Suprapubic skin (tissue), 4 donors: ENCODE measurements around the gene MBP. TPM values are rescaled to one million over a fixed set of nuclear protein-coding genes. Genes with fewer than 3 reads are reported as not detected.
A peak's percentile ranks its signal among the peaks of the same experiment; 100 is the strongest.

Experiments
- DNase-seq, 2 donors: peaks; one replicate each; pipeline ENCODE4 v3.0.0-alpha.2; 2019; ENCODE audit warnings: low spot score in 2 of 2
- H3K27ac ChIP-seq: fragments of 200-600 bp; sonication (generic); one replicate; pipeline ENCODE4 v1.5.1; 2019
- H3K27me3 ChIP-seq: fragments of 200-600 bp; sonication (generic); one replicate; pipeline ENCODE4 v1.5.1; 2019
- H3K36me3 ChIP-seq: fragments of 200-600 bp; sonication (generic); one replicate; pipeline ENCODE4 v1.5.1; 2019
- H3K4me1 ChIP-seq: fragments of 200-600 bp; sonication (generic); one replicate; pipeline ENCODE4 v1.5.1; 2019
- H3K4me3 ChIP-seq: fragments of 200-600 bp; sonication (generic); one replicate; pipeline ENCODE4 v1.5.1; 2019; ENCODE audit warnings: mild to moderate bottlenecking
- H3K9me3 ChIP-seq: fragments of 200-600 bp; sonication (generic); one replicate; pipeline ENCODE4 v1.5.1; 2019
- CTCF ChIP-seq, 2 donors: fragments of 200-600 bp in 1 of 2; fragments of 450-650 bp in 1 of 2; sonication (generic) in 1 of 2; IDR thresholded peaks; one replicate each; pipeline ENCODE4 v1.5.1; 2016 to 2019; ENCODE audit warnings: antibody characterized with exemption in 2 of 2, mild to moderate bottlenecking in 1 of 2, moderate library complexity in 1 of 2
- EP300 ChIP-seq: sonication (generic); formaldehyde crosslinking; IDR thresholded peaks from one replicate; pipeline ENCODE4 v1.6.1; 2017; ENCODE audit warnings: antibody characterized with exemption
- POLR2A ChIP-seq, 2 donors: fragments of 450-650 bp; IDR thresholded peaks; one replicate each; pipeline ENCODE4 v1.6.1; 2017; ENCODE audit warnings: antibody characterized with exemption in 2 of 2, mild to moderate bottlenecking in 2 of 2, moderate library complexity in 2 of 2
- POLR2AphosphoS5 ChIP-seq, 3 donors: sonication (generic); formaldehyde crosslinking; IDR thresholded peaks; one replicate each; pipeline ENCODE4 v1.6.1; 2017; ENCODE audit warnings: antibody characterized with exemption in 3 of 3
- WGBS: methylation state at CpG from one replicate; pipeline ENCODE4 v1.1.5; 2018; 5-methylcytosine and 5-hydroxymethylcytosine counted together
- total RNA-seq, 4 donors: library from RNA; depleted of rRNA; stranded (reverse); fragments of >200 nt; gene quantifications; one replicate each; pipeline ENCODE4 v1.1.0, GENCODE V29; 2016

MBP gene
- total RNA-seq, 4 donors from 2014 or later, result 37.0 to 100 (median 69.3) TPM

GRCh38 chr18:77013811-77014521 lies 118.6 kb downstream of the MBP start:
- Histone ChIP-seq H3K4me1 (peaks cover 24% of the 10 kb centered on the region), H3K27ac (peak overlapping the region; percentile 67), H3K4me3 (no peak overlapping the region), H3K27me3 (no peaks in the 10 kb centered on the region), H3K9me3 (no peaks in the 10 kb centered on the region), H3K36me3 (peaks cover 26% of the 10 kb centered on the region)
- WGBS, result 72% methylated on average over 15 of the region's 18 CpGs
- TF ChIP-seq CTCF (IDR thresholded peaks at IDR 0.05) (no peak), POLR2AphosphoS5 (IDR thresholded peaks at IDR 0.05) (peak in 1 of 3 donors; percentile 8)
- peak; percentile 80 to 81 for DNase-seq

GRCh38 chr18:77012806-77013541 lies 119.6 kb downstream of the MBP start:
- H3K27me3 ChIP-seq, result no peaks in the 10 kb centered on the region
- peak overlapping the region; percentile 67 for H3K27ac ChIP-seq

GRCh38 chr18:77012120-77012519 lies 120.5 kb downstream of the MBP start:
- Histone ChIP-seq H3K27ac (no peak overlapping the region), H3K9me3 (no peaks in the 10 kb centered on the region), H3K4me1 (peaks cover 26% of the 10 kb centered on the region), H3K36me3 (peaks cover 25% of the 10 kb centered on the region), H3K27me3 (no peaks in the 10 kb centered on the region), H3K4me3 (no peak overlapping the region)
- DNase-seq, result peak in 1 of 2 donors; percentile 76
- TF ChIP-seq POLR2A (IDR thresholded peaks at IDR 0.05) (no peak), EP300 (no peak), CTCF (IDR thresholded peaks at IDR 0.05) (no peak), POLR2AphosphoS5 (IDR thresholded peaks at IDR 0.05) (no peak)
- 89% methylated on average over 8 of the region's 8 CpGs for WGBS

More at GRCh38 chr18:77012806-77013541, 119.6 kb downstream of the MBP start:
- Histone ChIP-seq H3K4me1 (peaks cover 24% of the 10 kb centered on the region), H3K4me3 (no peak overlapping the region), H3K36me3 (peaks cover 26% of the 10 kb centered on the region), H3K9me3 (no peaks in the 10 kb centered on the region)
- TF ChIP-seq EP300 (no peak), CTCF (IDR thresholded peaks at IDR 0.05) (no peak), POLR2AphosphoS5 (IDR thresholded peaks at IDR 0.05) (no peak), POLR2A (IDR thresholded peaks at IDR 0.05) (no peak)
- WGBS, result 66% methylated on average over 6 of the region's 6 CpGs
- DNase-seq, result peak in 1 of 2 donors; percentile 29

- Histone ChIP-seq H3K9me3 (no peaks in the 10 kb centered on the region), H3K4me3 (no peak overlapping the region), H3K27me3 (no peaks in the 10 kb centered on the region), H3K27ac (no peak overlapping the region), H3K36me3 (peaks cover 18% of the 10 kb centered on the region), H3K4me1 (peaks cover 27% of the 10 kb centered on the region)
- TF ChIP-seq POLR2AphosphoS5 (IDR thresholded peaks at IDR 0.05), result no peak
- TF ChIP-seq POLR2A (IDR thresholded peaks at IDR 0.05), result no peak
- TF ChIP-seq EP300, result no peak
- TF ChIP-seq CTCF (IDR thresholded peaks at IDR 0.05), result no peak
- WGBS, result 85% methylated on average over 12 of the region's 19 CpGs
- DNase-seq, result peak in 1 of 2 donors; percentile 79
Observed at GRCh38 chr18:77009675-77010074, 122.9 kb downstream of the MBP start.
